IMR-90 (cell line): ENCODE data around the gene PRAF2. TPM values are rescaled to one million over a fixed set of nuclear protein-coding genes. Genes with fewer than 3 reads are reported as not detected.

ENCODE experiments used
- ATAC-seq: fragments of 200-7000 bp; cut with Tn5 transposase; 2 replicates; pipeline ENCODE4 v1.9.1; 2020; ENCODE audit warnings: low read depth, mild to moderate bottlenecking, moderate library complexity
- BruUV-seq: library from RNA; stranded (reverse); fragments of 400-500 nt; replicated peaks from 2 replicates; lab custom pipeline; 2021; lab: Mats Ljungman, UMichigan
- CTCF ChIA-PET: fragments of 300-600 bp; formaldehyde crosslinking; extraction: SDS; loops from one replicate; lab custom pipeline; 2021; ENCODE audit warnings: antibody characterized with exemption; lab: Yijun Ruan, JAX
- POLR2A ChIA-PET: fragments of 300-600 bp; sonication (Branson Sonifier 250); formaldehyde crosslinking; loops from one replicate; lab custom pipeline; 2022; ENCODE audit warnings: antibody characterized with exemption; ENCODE audit not compliant: unreplicated experiment; lab: Charles Lee
- DNase-seq: peaks from one replicate; pipeline ENCODE4 v3.0.0; 2013
- H2AFZ ChIP-seq: replicated peaks from 2 replicates; pipeline ENCODE3; 2013; ENCODE audit warnings: low read length, mild to moderate bottlenecking; ENCODE audit not compliant: poor library complexity
- H2AK5ac ChIP-seq: 2 replicates; pipeline ENCODE4 v1.6.1; 2013; ENCODE audit warnings: low read depth, low read length, inconsistent platforms
- H2AK9ac ChIP-seq: replicated peaks from 2 replicates; pipeline ENCODE3; 2013; ENCODE audit warnings: mild to moderate bottlenecking, low read depth, low read length, moderate library complexity; ENCODE audit not compliant: poor library complexity
- H2BK120ac ChIP-seq: 2 replicates; pipeline ENCODE4 v1.6.1; 2013; ENCODE audit warnings: low read depth, low read length, inconsistent platforms
- H2BK15ac ChIP-seq: 3 replicates; pipeline ENCODE4 v1.6.1; 2013; ENCODE audit warnings: low read depth, low read length, inconsistent platforms
- H2BK20ac ChIP-seq: 2 replicates; pipeline ENCODE4 v1.6.1; 2013; ENCODE audit warnings: low read depth, mild to moderate bottlenecking, inconsistent platforms, low read length, moderate library complexity
- H2BK5ac ChIP-seq: 2 replicates; pipeline ENCODE4 v1.6.1; 2013; ENCODE audit warnings: mild to moderate bottlenecking, low read depth, low read length, inconsistent platforms; ENCODE audit not compliant: poor library complexity, severe bottlenecking
- H3K14ac ChIP-seq: replicated peaks from 2 replicates; pipeline ENCODE4 v1.6.1; 2013; ENCODE audit warnings: low read depth, low read length, inconsistent platforms
- H3K18ac ChIP-seq: 2 replicates; pipeline ENCODE4 v1.6.1; 2013; ENCODE audit warnings: low read depth, low read length, control low read depth
- H3K23ac ChIP-seq: 2 replicates; pipeline ENCODE4 v1.6.1; 2013; ENCODE audit warnings: low read depth, low read length, inconsistent platforms
- H3K27ac ChIP-seq: 2 replicates; pipeline ENCODE4 v1.5.1; 2013; ENCODE audit warnings: mild to moderate bottlenecking, control low read depth, low read length; ENCODE audit not compliant: insufficient read depth
- H3K27me3 ChIP-seq: 2 replicates; pipeline ENCODE4 v1.6.1; 2013; ENCODE audit warnings: low read length; ENCODE audit not compliant: control insufficient read depth, insufficient read depth
- H3K36me3 ChIP-seq: 2 replicates; pipeline ENCODE4 v1.6.1; 2013; ENCODE audit warnings: low read length, mixed read lengths; ENCODE audit not compliant: control insufficient read depth, insufficient read depth
- H3K4ac ChIP-seq: 2 replicates; pipeline ENCODE4 v1.6.1; 2013; ENCODE audit warnings: low read depth, low read length, inconsistent platforms
- H3K4me1 ChIP-seq: 2 replicates; pipeline ENCODE4 v1.6.1; 2013; ENCODE audit warnings: low read length, mixed read lengths; ENCODE audit not compliant: control insufficient read depth, insufficient read depth
- H3K4me2 ChIP-seq: 2 replicates; pipeline ENCODE4 v1.6.1; 2013; ENCODE audit warnings: low read depth, mild to moderate bottlenecking, control low read depth, low read length, moderate library complexity
- H3K4me3 ChIP-seq: 2 replicates; pipeline ENCODE4 v1.5.1; 2013; ENCODE audit warnings: low read depth, mild to moderate bottlenecking, control low read depth, low read length, moderate library complexity; ENCODE audit not compliant: insufficient read depth
- H3K56ac ChIP-seq: 2 replicates; pipeline ENCODE4 v1.6.1; 2013; ENCODE audit warnings: low read length, inconsistent platforms; ENCODE audit not compliant: insufficient read depth; ENCODE audit errors: extremely low read depth
- H3K79me1 ChIP-seq, 2 experiments: 2 replicates each; pipeline ENCODE4 v1.6.1; 2013; ENCODE audit warnings: low read length in 2 of 2, inconsistent platforms in 1 of 2, low read depth in 1 of 2
- H3K9ac ChIP-seq: 2 replicates; pipeline ENCODE4 v1.6.1; 2013; ENCODE audit warnings: low read depth, low read length, control low read depth
- H3K9me1 ChIP-seq: 2 replicates; pipeline ENCODE4 v1.6.1; 2013; ENCODE audit warnings: low read length, inconsistent platforms; ENCODE audit not compliant: insufficient read depth
- H3K9me3 ChIP-seq: 2 replicates; pipeline ENCODE4 v1.6.1; 2013; ENCODE audit warnings: low read length; ENCODE audit not compliant: control insufficient read depth, insufficient read depth
- H4K20me1 ChIP-seq: 2 replicates; pipeline ENCODE4 v1.6.1; 2013; ENCODE audit warnings: low read length, inconsistent platforms; ENCODE audit not compliant: insufficient read depth
- H4K5ac ChIP-seq: 2 replicates; pipeline ENCODE4 v1.6.1; 2013; ENCODE audit warnings: mild to moderate bottlenecking, low read depth, low read length, control low read depth
- H4K8ac ChIP-seq, 2 experiments: 2 replicates each; pipeline ENCODE4 v1.6.1; 2013; ENCODE audit warnings: low read depth in 2 of 2, low read length in 2 of 2, control low read depth in 1 of 2, inconsistent platforms in 1 of 2
- H4K91ac ChIP-seq: 2 replicates; pipeline ENCODE4 v1.6.1; 2013; ENCODE audit warnings: low read depth, low read length, inconsistent platforms; ENCODE audit not compliant: insufficient read depth
- BHLHE40 ChIP-seq: fragments of 150-350 bp; IDR thresholded peaks from 2 replicates; pipeline ENCODE4 v1.6.1; 2016; ENCODE audit warnings: mild to moderate bottlenecking, low read depth, low read length
- CEBPB ChIP-seq: IDR thresholded peaks from 2 replicates; pipeline ENCODE4 v1.6.1; 2012; ENCODE audit warnings: low read depth, low read length, improper control_type of control experiment
- MAFK ChIP-seq: IDR thresholded peaks from 2 replicates; pipeline ENCODE4 v1.6.1; 2012; ENCODE audit warnings: low read depth, low read length, improper control_type of control experiment
- MAZ ChIP-seq: IDR thresholded peaks from 2 replicates; pipeline ENCODE4 v1.6.1; 2012; ENCODE audit warnings: low read depth, mild to moderate bottlenecking, low read length, improper control_type of control experiment, moderate library complexity, borderline replicate concordance
- MXI1 ChIP-seq: IDR thresholded peaks from 2 replicates; pipeline ENCODE4 v1.6.1; 2012; ENCODE audit warnings: low read depth, mild to moderate bottlenecking, low read length, moderate library complexity, borderline replicate concordance
- RAD21 ChIP-seq: IDR thresholded peaks from 2 replicates; pipeline ENCODE4 v1.6.1; 2012; ENCODE audit warnings: low read length, improper control_type of control experiment
- RFX5 ChIP-seq: IDR thresholded peaks from 2 replicates; pipeline ENCODE4 v1.8.0; 2012; ENCODE audit warnings: low read depth, mild to moderate bottlenecking, low read length, moderate library complexity
- SMC3 ChIP-seq: fragments of 150-350 bp; IDR thresholded peaks from 2 replicates; pipeline ENCODE4 v1.6.1; 2016; ENCODE audit warnings: low read depth, mild to moderate bottlenecking, antibody characterized with exemption, low read length, moderate library complexity
- USF2 ChIP-seq: fragments of 150-350 bp; IDR thresholded peaks from 2 replicates; pipeline ENCODE4 v1.6.1; 2017; ENCODE audit warnings: mild to moderate bottlenecking, antibody characterized with exemption, low read length, low read depth
- WGBS, 2 experiments: methylation state at CpG; one replicate each; pipeline versions ENCODE4 v1.1.5 to v1.1.7; 2013; ENCODE audit warnings: missing lambda C conversion rate in 2 of 2; ENCODE audit not compliant: insufficient read length in 1 of 2; ENCODE audit errors: extremely low coverage in 2 of 2; 5-methylcytosine and 5-hydroxymethylcytosine counted together
- dilution Hi-C: fragments of 300-500 bp; cut with HindIII; formaldehyde crosslinking; loops from one replicate; pipeline ENCODE4 v1.14.3; 2018; ENCODE audit warnings: low sequenced_read_pairs; ENCODE audit not compliant: unreplicated experiment
- in situ Hi-C: fragments of 300-500 bp; cut with MboI; formaldehyde crosslinking; loops from 3 replicates; pipeline ENCODE4 v1.14.3; 2019; ENCODE audit warnings: low sequenced_read_pairs, inconsistent platforms, mixed read lengths
- intact Hi-C: fragments of 100-400 bp; cut with micrococcal nuclease; formaldehyde crosslinking; loops from 2 replicates; pipeline ENCODE4 v1.10.0; 2022
- polyA plus RNA-seq, 3 experiments: library from polyadenylated mRNA; depleted of rRNA; stranded (reverse); fragments of >200 nt; gene quantifications; 2 replicates each; pipeline ENCODE4 v1.2.3, GENCODE V29; 2012; ENCODE audit warnings: low replicate concordance in 1 of 3
- total RNA-seq: library from RNA; depleted of rRNA; stranded (reverse); fragments of >200 nt; gene quantifications from 2 replicates; pipeline ENCODE4 v1.2.3, GENCODE V29; 2012

The PRAF2 gene
- total and polyA plus RNA-seq, 2 of the 4 experiments (the other 2 are of a cell fraction): 3.8 to 65.5 TPM

DNA sequence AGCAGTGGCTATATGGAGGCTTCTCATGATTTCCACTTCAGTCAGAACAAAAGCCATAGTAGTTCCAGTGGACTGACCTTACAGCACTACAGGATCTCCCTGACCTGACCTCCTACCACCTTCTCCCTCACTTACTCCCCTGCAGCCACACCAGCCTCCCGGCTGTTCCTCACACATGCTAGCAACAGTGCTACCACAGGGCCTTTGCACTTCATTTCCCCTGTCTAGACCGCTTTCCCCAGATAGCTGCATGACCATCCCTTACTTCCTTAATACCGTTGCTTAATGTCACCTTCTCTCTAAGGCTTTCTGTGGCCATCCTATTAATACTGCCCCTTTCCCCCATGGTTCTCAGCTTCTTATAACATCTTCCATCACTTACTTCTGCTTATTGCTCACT is 36.6 kb upstream of the PRAF2 start:
- Histone ChIP-seq H4K20me1 (no peaks in the 10 kb centered on the region), H2BK120ac (no peak overlapping the region), H3K4me3 (no peak overlapping the region), H4K8ac (no peak overlapping the region), H3K4me1 (no peaks in the 10 kb centered on the region), H4K91ac (no peak overlapping the region), H3K56ac (no peak overlapping the region), H4K5ac (no peak overlapping the region), H3K4ac (no peak overlapping the region), H3K18ac (no peak overlapping the region), H2BK5ac (no peak overlapping the region), H3K4me2 (no peak overlapping the region), H3K36me3 (peaks cover 6% of the 10 kb centered on the region; the same call in 1 of the 2 replicates), H3K14ac (no peak overlapping the region), H2AK9ac (no peak overlapping the region), H2AFZ (no peak overlapping the region), H3K23ac (no peak overlapping the region), H3K79me1 (no peaks in the 10 kb centered on the region), H3K9ac (no peak overlapping the region), H3K9me3 (no peaks in the 10 kb centered on the region), H2BK20ac (no peak overlapping the region), H3K9me1 (no peaks in the 10 kb centered on the region), H2AK5ac (no peak overlapping the region), H3K27ac (no peak overlapping the region), H3K27me3 (no peaks in the 10 kb centered on the region), H2BK15ac (no peak overlapping the region)
- 100% methylated on average over 1 of the region's 3 CpGs; no CpG with 5 or more reads in 1 of the 2 experiments for WGBS, 2 experiments
- dilution Hi-C loops: no loop called here
- no peak for ATAC-seq
- intact Hi-C loops: no loop called here
- TF ChIP-seq BHLHE40 (no peak), MAZ (no peak), MXI1 (no peak), RAD21 (no peak), SMC3 (no peak), MAFK (no peak), USF2 (no peak), CEBPB (no peak), RFX5 (no peak)
- ChIA-PET CTCF (no interaction called here), POLR2A (no interaction called here)
- no TSS peak for BruUV-seq
- in situ Hi-C loops: no loop called here
- no peak for DNase-seq
